ENCODE results near the gene NRP1. TPM values are rescaled to one million over a fixed set of nuclear protein-coding genes. Genes with fewer than 3 reads are reported as not detected.
"Not testable (repeated sequence)": the region's sequence is repeated elsewhere in the genome, so short reads cannot be mapped to it uniquely, and the experiment has no call there.

Gene NRP1
- total RNA-seq (2014; rRNA removed; shearing (Covaris generic)): 1.4 and 2.1 TPM in 2 replicates

- H3K4me3 ChIP-seq (ENCODE audit: insufficient read depth, low read depth, low read length): peak within 1 kb of the TSS; percentile 69
- H3K27me3 ChIP-seq (ENCODE audit: control insufficient read depth, insufficient read depth, low read length): peaks cover 59% of the 10 kb centered on the region
- DNase-seq: peak; percentile 72
- H3K36me3 ChIP-seq (replicated peaks; ENCODE audit: control insufficient read depth, insufficient read depth, low read length): no peaks in the 10 kb centered on the region
These were observed at the start of gene NRP1 for GRCh38 chr10:33334153-33334804. Gene NRP1 (minus strand): TSS chr10:33334667. CDS start chr10:33334382, 285 bp downstream.

GRCh38 chr10:33384201-33384600 is 49.7 kb upstream of the NRP1 start:
- DNase-seq; H3K4me3 ChIP-seq (ENCODE audit: insufficient read depth, low read depth, low read length); H3K27me3 ChIP-seq (ENCODE audit: control insufficient read depth, insufficient read depth, low read length); H3K36me3 ChIP-seq (replicated peaks; ENCODE audit: control insufficient read depth, insufficient read depth, low read length): not testable (repeated sequence)

- H3K4me3 ChIP-seq (ENCODE audit: insufficient read depth, low read depth, low read length): no peak overlapping the region
- no peaks in the 10 kb centered on the region for H3K27me3 ChIP-seq (ENCODE audit: control insufficient read depth, insufficient read depth, low read length)
- no peak for DNase-seq
- H3K36me3 ChIP-seq (replicated peaks; ENCODE audit: control insufficient read depth, insufficient read depth, low read length): no peaks in the 10 kb centered on the region
These were observed 48.6 kb upstream of the NRP1 start for GRCh38 chr10:33382921-33383713.

GRCh38 chr10:33382216-33382600 is 47.7 kb upstream of the NRP1 start:
- DNase-seq: no peak
- Histone ChIP-seq H3K27me3 (ENCODE audit: control insufficient read depth, insufficient read depth, low read length) (no peaks in the 10 kb centered on the region), H3K4me3 (ENCODE audit: insufficient read depth, low read depth, low read length) (no peak overlapping the region), H3K36me3 (replicated peaks; ENCODE audit: control insufficient read depth, insufficient read depth, low read length) (no peaks in the 10 kb centered on the region)

- no peak overlapping the region for H3K4me3 ChIP-seq (ENCODE audit: insufficient read depth, low read depth, low read length)
- no peaks in the 10 kb centered on the region for H3K36me3 ChIP-seq (replicated peaks; ENCODE audit: control insufficient read depth, insufficient read depth, low read length)
- H3K27me3 ChIP-seq (ENCODE audit: control insufficient read depth, insufficient read depth, low read length): no peaks in the 10 kb centered on the region
- DNase-seq: peak; percentile 11
These were observed 47.2 kb upstream of the NRP1 start for GRCh38 chr10:33381451-33382215.

- DNase-seq: no peak
- no peak overlapping the region for H3K4me3 ChIP-seq (ENCODE audit: insufficient read depth, low read depth, low read length)
- H3K36me3 ChIP-seq (replicated peaks; ENCODE audit: control insufficient read depth, insufficient read depth, low read length): no peaks in the 10 kb centered on the region
- H3K27me3 ChIP-seq (ENCODE audit: control insufficient read depth, insufficient read depth, low read length): no peaks in the 10 kb centered on the region
These were observed 43.2 kb upstream of the NRP1 start for GRCh38 chr10:33377658-33378025.

- DNase-seq: no peak
- H3K27me3 ChIP-seq (ENCODE audit: control insufficient read depth, insufficient read depth, low read length): no peaks in the 10 kb centered on the region
- no peaks in the 10 kb centered on the region for H3K36me3 ChIP-seq (replicated peaks; ENCODE audit: control insufficient read depth, insufficient read depth, low read length)
- no peak overlapping the region for H3K4me3 ChIP-seq (ENCODE audit: insufficient read depth, low read depth, low read length)
These were observed 42.6 kb upstream of the NRP1 start for GRCh38 chr10:33376976-33377657.

- Histone ChIP-seq H3K4me3 (ENCODE audit: insufficient read depth, low read depth, low read length) (no peak overlapping the region), H3K27me3 (ENCODE audit: control insufficient read depth, insufficient read depth, low read length) (no peaks in the 10 kb centered on the region), H3K36me3 (replicated peaks; ENCODE audit: control insufficient read depth, insufficient read depth, low read length) (no peaks in the 10 kb centered on the region)
- DNase-seq: no peak
These were observed 42.0 kb upstream of the NRP1 start for GRCh38 chr10:33376476-33376875.

- H3K27me3 ChIP-seq (ENCODE audit: control insufficient read depth, insufficient read depth, low read length): no peaks in the 10 kb centered on the region
- no peak for DNase-seq
- no peak overlapping the region for H3K4me3 ChIP-seq (ENCODE audit: insufficient read depth, low read depth, low read length)
- H3K36me3 ChIP-seq (replicated peaks; ENCODE audit: control insufficient read depth, insufficient read depth, low read length): no peaks in the 10 kb centered on the region
These were observed 38.8 kb upstream of the NRP1 start for GRCh38 chr10:33373263-33373662.

GRCh38 chr10:33371234-33371633 is 36.8 kb upstream of the NRP1 start:
- no peaks in the 10 kb centered on the region for H3K27me3 ChIP-seq (ENCODE audit: control insufficient read depth, insufficient read depth, low read length)
- DNase-seq: no peak
- H3K4me3 ChIP-seq (ENCODE audit: insufficient read depth, low read depth, low read length): no peak overlapping the region
- no peaks in the 10 kb centered on the region for H3K36me3 ChIP-seq (replicated peaks; ENCODE audit: control insufficient read depth, insufficient read depth, low read length)

GRCh38 chr10:33370434-33370930 is 36.0 kb upstream of the NRP1 start:
- no peak overlapping the region for H3K4me3 ChIP-seq (ENCODE audit: insufficient read depth, low read depth, low read length)
- DNase-seq: no peak
- no peaks in the 10 kb centered on the region for H3K27me3 ChIP-seq (ENCODE audit: control insufficient read depth, insufficient read depth, low read length)
- no peaks in the 10 kb centered on the region for H3K36me3 ChIP-seq (replicated peaks; ENCODE audit: control insufficient read depth, insufficient read depth, low read length)

- Histone ChIP-seq H3K36me3 (replicated peaks; ENCODE audit: control insufficient read depth, insufficient read depth, low read length) (no peaks in the 10 kb centered on the region), H3K4me3 (ENCODE audit: insufficient read depth, low read depth, low read length) (no peak overlapping the region), H3K27me3 (ENCODE audit: control insufficient read depth, insufficient read depth, low read length) (no peaks in the 10 kb centered on the region)
- DNase-seq: no peak
These were observed 33.6 kb upstream of the NRP1 start for GRCh38 chr10:33368086-33368485.

- Histone ChIP-seq H3K4me3 (ENCODE audit: insufficient read depth, low read depth, low read length) (no peak overlapping the region), H3K36me3 (replicated peaks; ENCODE audit: control insufficient read depth, insufficient read depth, low read length) (no peaks in the 10 kb centered on the region), H3K27me3 (ENCODE audit: control insufficient read depth, insufficient read depth, low read length) (no peaks in the 10 kb centered on the region)
- DNase-seq: no peak
These were observed 31.5 kb upstream of the NRP1 start for GRCh38 chr10:33365871-33366411.

GRCh38 chr10:33365301-33365700 is 30.8 kb upstream of the NRP1 start:
- no peaks in the 10 kb centered on the region for H3K27me3 ChIP-seq (ENCODE audit: control insufficient read depth, insufficient read depth, low read length)
- no peak overlapping the region for H3K4me3 ChIP-seq (ENCODE audit: insufficient read depth, low read depth, low read length)
- DNase-seq: no peak
- no peaks in the 10 kb centered on the region for H3K36me3 ChIP-seq (replicated peaks; ENCODE audit: control insufficient read depth, insufficient read depth, low read length)
